ENCODE results near the gene CPT1C.

GRCh38 chr19:49660338-49660961 lies 30.5 kb upstream of the CPT1C start:
- TF ChIP-seq CTCF (IDR thresholded peaks at IDR 0.05) (no peak), POLR2A (IDR thresholded peaks at IDR 0.05) (no peak)
